Lower lobe of right lung (tissue), 2 donors: ENCODE data around the gene VPS54. TPM values are rescaled to one million over a fixed set of nuclear protein-coding genes. Genes with fewer than 3 reads are reported as not detected.
"Not testable (repeated sequence)": the region's sequence is repeated elsewhere in the genome, so short reads cannot be mapped to it uniquely, and the experiment has no call there.

ENCODE experiments used
- ATAC-seq, 2 donors: fragments of 200-7000 bp; cut with Tn5 transposase; one replicate each; pipeline ENCODE4 v1.9.1; 2020 to 2022; ENCODE audit warnings: mild to moderate bottlenecking in 2 of 2, moderate library complexity in 2 of 2
- DNase-seq: peaks from one replicate; pipeline ENCODE4 v3.0.0-alpha.2; 2020
- H3K27ac ChIP-seq: fragments of 200-600 bp; one replicate; pipeline ENCODE4 v1.8.0; 2022
- H3K27me3 ChIP-seq: fragments of 200-600 bp; one replicate; pipeline ENCODE4 v1.8.0; 2022; ENCODE audit warnings: low read depth
- H3K36me3 ChIP-seq: fragments of 200-600 bp; one replicate; pipeline ENCODE4 v1.8.0; 2022; ENCODE audit warnings: mild to moderate bottlenecking
- H3K4me1 ChIP-seq: fragments of 200-600 bp; one replicate; pipeline ENCODE4 v1.8.0; 2022
- H3K4me3 ChIP-seq: fragments of 200-600 bp; one replicate; pipeline ENCODE4 v1.8.0; 2022; ENCODE audit warnings: mild to moderate bottlenecking
- H3K9me3 ChIP-seq: fragments of 200-600 bp; one replicate; pipeline ENCODE4 v1.8.0; 2022
- CTCF ChIP-seq: fragments of 200-600 bp; IDR thresholded peaks from one replicate; pipeline ENCODE4 v1.8.0; 2022; ENCODE audit warnings: antibody characterized with exemption, mild to moderate bottlenecking
- intact Hi-C: fragments of 100-400 bp; cut with DNase I; formaldehyde crosslinking; loops from one replicate; pipeline ENCODE4 v1.11.0; 2022
- total RNA-seq: library from RNA; stranded (reverse); fragmentation: NEBNext Ultra II Directional; extraction: Animal tissue kit (Norgen Biotek cat#: 25700); gene quantifications from one replicate; pipeline ENCODE4 v1.2.1, GENCODE V29; 2021
- donor health status: DM: no; HTN: yes; CAD: no; lungs with severe emphysema.

Gene VPS54
- total RNA-seq, 1 donor from 2014 or later: 26.7 TPM

- ATAC-seq: no peak
- no peak for TF ChIP-seq CTCF
Observed at GRCh38 chr2:63999049-63999448, 20.2 kb downstream of the VPS54 start.

DNA sequence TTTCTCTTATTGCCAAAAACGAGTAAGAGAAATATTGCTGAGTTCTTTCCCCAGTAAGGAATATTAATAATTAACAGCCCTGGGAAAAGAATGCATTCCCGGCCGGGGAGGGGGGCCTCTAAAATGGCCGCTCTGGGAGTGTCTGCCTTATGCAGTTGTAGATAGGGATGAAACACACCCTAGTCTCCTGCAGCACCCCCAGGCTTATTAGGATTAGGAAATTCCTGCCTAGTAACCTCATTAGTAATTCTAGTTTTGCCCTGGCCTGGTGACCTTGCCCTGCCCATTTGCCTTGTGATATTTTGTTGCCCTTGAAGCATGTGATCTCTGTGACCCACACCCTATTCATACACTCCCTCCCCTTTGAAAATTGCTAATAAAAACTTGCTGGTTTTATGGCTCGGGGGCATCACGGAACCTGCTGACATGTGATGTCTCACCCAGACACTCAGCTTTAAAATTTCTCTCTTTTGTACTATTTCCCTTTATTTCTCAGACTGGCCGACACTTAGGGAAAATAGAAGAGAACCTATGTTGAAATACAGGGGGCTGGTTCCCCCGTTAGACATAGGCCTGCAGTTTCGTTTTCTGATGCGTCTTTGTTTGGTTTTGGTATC lies 22.5 kb downstream of the VPS54 start:
- DNase-seq, H3K4me1 ChIP-seq, H3K27me3 ChIP-seq, H3K4me3 ChIP-seq, H3K36me3 ChIP-seq, ATAC-seq, H3K27ac ChIP-seq, intact Hi-C loops, H3K9me3 ChIP-seq: not testable (repeated sequence)

More at GRCh38 chr2:63999049-63999448, 20.2 kb downstream of the VPS54 start:
- H3K9me3 ChIP-seq: no peaks in the 10 kb centered on the region
- intact Hi-C loops: no loop called here
- H3K4me1 ChIP-seq: no peaks in the 10 kb centered on the region
- no peaks in the 10 kb centered on the region for H3K27me3 ChIP-seq
- H3K27ac ChIP-seq: no peak overlapping the region
- H3K36me3 ChIP-seq: no peaks in the 10 kb centered on the region
- H3K4me3 ChIP-seq: no peak overlapping the region
- no peak for DNase-seq

DNA sequence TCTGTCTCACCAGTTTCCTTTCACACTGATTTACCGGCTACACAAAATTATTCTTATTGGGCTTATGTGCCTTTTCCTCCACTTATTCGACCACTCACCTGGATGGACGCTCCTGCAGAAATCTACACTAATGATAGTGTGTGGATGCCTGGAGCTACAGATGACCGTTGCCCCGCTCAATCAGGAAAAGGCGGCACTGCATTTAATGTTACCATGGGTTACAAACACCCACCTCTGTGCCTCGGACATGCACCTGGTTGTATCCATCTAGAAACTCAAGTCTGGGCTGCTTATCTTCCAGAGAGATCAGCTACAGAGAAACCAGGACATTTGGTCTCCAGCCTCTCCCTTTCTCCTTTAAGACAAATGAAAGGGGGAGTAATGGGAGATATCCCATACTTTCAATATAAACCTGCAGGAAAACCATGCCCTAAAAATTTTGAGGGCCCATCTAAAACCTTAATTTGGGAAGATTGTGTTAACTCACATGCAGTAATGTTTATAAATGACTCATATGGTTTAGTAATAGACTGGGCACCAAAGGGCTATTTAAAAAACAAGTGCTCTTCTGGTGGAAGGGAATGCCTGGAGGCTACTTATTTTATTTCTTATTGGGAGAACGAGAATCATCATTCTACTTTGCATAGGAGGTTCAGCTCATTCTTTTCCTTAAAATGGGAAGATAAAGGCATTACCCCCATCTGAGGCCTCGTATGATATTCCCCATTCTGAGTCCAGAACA lies 24.7 kb downstream of the VPS54 start:
- H3K27me3 ChIP-seq, DNase-seq, H3K36me3 ChIP-seq, H3K27ac ChIP-seq, ATAC-seq, H3K4me1 ChIP-seq, intact Hi-C loops, H3K9me3 ChIP-seq, H3K4me3 ChIP-seq: not testable (repeated sequence)

DNA sequence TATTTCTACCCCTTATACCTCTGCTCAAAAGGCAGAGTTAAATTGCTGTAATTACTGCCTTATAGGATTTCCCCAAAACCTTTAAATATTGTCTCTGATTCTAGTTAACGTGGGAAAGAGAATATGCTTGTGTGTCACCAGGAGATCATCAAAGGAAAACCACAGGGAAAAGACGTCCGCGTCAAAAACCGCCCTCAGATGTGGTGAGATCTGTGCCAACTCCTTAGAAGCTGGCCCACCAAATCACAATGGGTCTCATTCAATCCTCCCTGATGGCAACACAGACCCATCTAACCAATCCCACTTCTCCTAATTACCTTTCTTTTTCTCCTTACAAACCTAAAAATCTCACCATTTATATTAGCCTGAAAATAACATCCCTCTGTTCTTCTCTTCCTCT lies 25.4 kb downstream of the VPS54 start:
- DNase-seq (no peak), ATAC-seq (no peak)
- H3K36me3 ChIP-seq: no peaks in the 10 kb centered on the region
- H3K27me3 ChIP-seq: no peaks in the 10 kb centered on the region
- no peak overlapping the region for H3K4me3 ChIP-seq
- intact Hi-C loops: no loop called here
- no peak overlapping the region for H3K27ac ChIP-seq
- TF ChIP-seq CTCF: no peak
- no peaks in the 10 kb centered on the region for H3K4me1 ChIP-seq
- no peaks in the 10 kb centered on the region for H3K9me3 ChIP-seq

- H3K9me3 ChIP-seq, H3K27ac ChIP-seq, H3K4me1 ChIP-seq, DNase-seq, H3K36me3 ChIP-seq, ATAC-seq, intact Hi-C loops, H3K4me3 ChIP-seq, H3K27me3 ChIP-seq: not testable (repeated sequence)
Observed at GRCh38 chr2:63993130-63993584, 26.1 kb downstream of the VPS54 start.

- Histone ChIP-seq H3K4me3 (no peak overlapping the region), H3K4me1 (no peaks in the 10 kb centered on the region), H3K27me3 (no peaks in the 10 kb centered on the region), H3K36me3 (no peaks in the 10 kb centered on the region), H3K9me3 (no peaks in the 10 kb centered on the region), H3K27ac (no peak overlapping the region)
- ATAC-seq: no peak
- intact Hi-C loops: no loop called here
- TF ChIP-seq CTCF: no peak
- no peak for DNase-seq
Observed at GRCh38 chr2:63992061-63992685, 27.1 kb downstream of the VPS54 start.

GRCh38 chr2:63991173-63991999 lies 27.8 kb downstream of the VPS54 start:
- peak in 1 of 2 donors; percentile 49 for ATAC-seq
- H3K27me3 ChIP-seq, DNase-seq, H3K4me3 ChIP-seq, H3K9me3 ChIP-seq, intact Hi-C loops, H3K36me3 ChIP-seq, H3K4me1 ChIP-seq, H3K27ac ChIP-seq: not testable (repeated sequence)
